SKM-1 treated with dmso at 0.1 percent for 144 hours (cell line): ENCODE data around the gene NKAIN4.

Source experiments
- DNase-seq: peaks from one replicate; lab custom pipeline; 2025; ENCODE audit not compliant: unreplicated experiment; lab: John Stamatoyannopoulos, UW

Gene NKAIN4

DNA sequence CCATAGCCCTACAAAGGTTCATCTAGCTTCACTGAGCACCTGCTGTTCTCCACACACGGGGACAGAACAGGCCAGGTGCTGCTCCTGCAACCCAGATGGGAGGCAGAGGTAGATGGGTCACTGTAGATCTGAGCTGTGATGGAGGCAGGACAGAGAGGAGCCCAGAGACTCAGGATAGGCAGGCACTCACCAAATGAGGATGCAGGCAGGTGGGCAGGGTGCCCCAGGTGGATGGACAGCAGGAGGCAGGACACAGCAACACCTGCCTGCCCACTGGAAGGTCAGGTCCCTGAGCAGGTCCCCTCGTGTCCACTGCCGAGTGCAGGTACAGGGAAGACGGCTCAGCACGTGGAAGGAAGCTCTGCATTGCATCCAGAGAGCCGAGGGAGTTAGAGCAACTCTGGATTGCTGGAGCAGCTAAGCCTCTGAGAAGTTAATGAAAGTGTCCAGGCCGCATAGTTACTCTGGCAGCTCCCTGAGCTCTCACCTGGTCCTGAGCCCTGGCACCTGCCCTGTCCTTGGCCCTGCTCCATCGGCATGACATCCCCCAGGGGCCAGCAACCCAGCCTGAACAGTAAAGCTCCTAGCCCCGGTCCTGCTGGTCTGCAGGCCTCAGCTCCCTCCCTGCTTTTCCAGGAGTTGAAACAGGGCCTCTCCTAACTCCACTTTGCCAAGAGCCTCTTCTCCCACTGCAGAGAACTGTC lies 33.4 kb downstream of the NKAIN4 start:
- DNase-seq = no peak

DNA sequence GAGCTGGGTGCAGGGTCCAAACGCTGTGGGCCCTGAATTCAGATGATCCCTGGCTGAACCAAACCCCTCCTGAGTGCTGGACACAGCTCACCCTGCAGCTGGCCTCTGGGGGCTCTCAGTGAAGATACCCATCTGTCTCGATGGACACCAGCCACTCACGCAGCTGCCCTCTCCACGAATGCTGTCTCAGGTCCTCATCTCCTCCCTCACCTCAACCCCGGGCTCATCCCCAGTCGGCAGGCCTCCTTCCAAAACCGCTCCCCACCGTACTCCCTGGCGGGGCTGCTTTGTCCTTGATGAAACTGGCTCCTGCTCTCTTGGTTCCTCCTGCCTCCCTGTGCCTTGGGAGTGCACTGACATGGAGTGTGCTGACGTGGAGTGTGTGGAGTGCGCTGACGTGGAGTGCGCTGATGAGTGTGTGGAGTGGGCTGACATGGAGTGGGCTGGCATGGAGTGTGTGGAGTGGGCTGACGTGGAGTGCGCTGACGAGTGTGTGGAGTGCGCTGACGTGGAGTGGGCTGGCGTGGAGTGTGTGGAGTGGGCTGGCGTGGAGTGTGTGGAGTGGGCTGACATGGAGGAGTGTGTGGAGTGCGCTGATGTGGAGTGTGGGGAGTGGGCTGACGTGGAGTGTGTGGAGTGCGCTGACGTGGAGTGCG lies 34.3 kb downstream of the NKAIN4 start:
- DNase-seq = no peak

- DNase-seq = no peak
Measured at GRCh38 chr20:63219447-63219821, 34.8 kb downstream of the NKAIN4 start.

DNA sequence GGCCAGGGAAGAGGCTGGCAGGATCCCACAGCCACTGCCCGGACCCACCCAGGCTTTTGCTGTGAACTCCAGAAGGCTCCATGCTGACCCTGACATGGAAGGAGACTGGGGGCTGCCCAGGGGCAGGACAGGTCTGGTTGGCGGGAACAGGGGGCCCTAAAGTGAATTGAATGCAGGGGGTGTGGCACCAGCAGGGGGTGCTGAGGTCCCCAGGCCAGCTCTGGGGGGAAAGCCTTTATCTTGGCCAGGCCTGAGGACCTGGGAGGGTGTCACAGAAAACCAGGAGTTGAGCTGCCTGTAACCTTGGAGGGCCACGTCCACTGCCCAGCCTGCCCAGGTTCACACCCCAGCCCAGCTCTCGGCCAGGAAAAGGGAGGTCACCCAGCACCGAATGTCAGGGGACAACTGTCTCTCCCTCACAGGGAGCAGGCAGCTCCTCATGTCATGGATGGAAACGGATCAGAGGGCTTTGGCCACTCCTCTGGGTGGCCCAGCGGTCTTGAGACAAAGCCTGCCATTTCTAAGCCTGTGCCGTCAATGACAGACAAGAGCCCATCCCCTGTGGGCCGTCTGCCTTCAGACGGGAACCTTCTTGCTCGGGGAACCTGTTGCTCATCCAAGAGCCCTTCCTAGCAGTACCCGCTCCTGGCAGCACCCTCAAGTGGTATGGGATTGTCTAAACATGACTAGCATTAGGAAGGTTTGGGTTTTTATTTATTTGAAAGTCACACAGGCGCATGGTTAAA lies 35.4 kb downstream of the NKAIN4 start:
- DNase-seq = no peak

DNA sequence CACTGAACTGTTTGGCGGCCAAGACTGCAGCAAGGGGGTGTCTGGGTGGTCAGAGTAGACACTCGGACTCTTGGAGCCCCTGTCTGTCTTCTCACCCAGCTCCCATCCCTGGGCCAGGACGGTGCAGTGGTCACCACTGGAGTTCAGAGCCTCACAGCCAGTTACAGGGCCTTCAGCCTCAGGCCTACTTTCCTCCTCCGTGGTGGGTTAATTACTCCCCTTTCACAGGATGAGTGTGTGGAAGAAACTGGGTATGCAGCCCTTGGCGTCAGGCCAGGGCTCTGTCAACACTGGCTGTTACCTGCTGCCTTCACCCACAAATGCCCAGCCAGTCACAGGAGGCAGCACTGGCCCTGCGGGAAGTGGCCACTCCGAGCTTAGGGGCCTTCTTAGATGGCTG lies 36.6 kb downstream of the NKAIN4 start:
- DNase-seq = no peak

DNA sequence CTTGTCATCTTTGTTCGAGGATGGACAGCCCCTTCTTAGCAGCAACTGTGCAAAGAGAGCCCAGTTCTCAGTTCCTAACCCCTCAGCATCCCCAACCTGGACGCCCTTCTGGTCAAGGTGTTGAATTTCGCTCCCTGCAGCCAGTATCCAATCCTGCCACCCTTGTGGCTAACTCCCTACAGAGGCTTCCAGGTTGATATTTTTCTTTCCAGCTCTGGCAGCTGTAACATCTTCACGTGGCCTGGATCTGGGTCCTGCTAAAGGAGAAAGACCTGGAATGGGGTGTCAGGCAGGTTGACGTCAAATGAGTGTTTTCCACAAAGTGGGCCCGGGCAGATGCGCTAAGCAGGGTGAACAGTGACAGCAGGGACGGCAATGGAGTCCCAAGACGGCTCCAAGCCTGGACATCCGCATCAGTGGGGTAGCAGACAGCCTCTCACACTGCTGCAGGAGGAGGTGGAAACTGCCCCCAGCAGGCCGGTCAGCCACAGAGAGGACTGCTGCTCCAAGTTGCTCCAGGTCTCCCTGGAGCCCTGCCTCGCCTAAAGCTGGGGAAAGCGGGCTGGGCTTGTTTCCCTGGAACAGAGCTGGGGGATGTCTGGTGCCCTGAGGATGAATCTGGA lies 37.3 kb downstream of the NKAIN4 start:
- DNase-seq = no peak

- peak; percentile 87 for DNase-seq
Measured at GRCh38 chr20:63216041-63216848, 38.0 kb downstream of the NKAIN4 start, which contains the start of gene YTHDF1. Gene YTHDF1, minus strand, starts transcription at chr20:63216131. Its CDS starts 239 bp downstream, at chr20:63215892.

DNA sequence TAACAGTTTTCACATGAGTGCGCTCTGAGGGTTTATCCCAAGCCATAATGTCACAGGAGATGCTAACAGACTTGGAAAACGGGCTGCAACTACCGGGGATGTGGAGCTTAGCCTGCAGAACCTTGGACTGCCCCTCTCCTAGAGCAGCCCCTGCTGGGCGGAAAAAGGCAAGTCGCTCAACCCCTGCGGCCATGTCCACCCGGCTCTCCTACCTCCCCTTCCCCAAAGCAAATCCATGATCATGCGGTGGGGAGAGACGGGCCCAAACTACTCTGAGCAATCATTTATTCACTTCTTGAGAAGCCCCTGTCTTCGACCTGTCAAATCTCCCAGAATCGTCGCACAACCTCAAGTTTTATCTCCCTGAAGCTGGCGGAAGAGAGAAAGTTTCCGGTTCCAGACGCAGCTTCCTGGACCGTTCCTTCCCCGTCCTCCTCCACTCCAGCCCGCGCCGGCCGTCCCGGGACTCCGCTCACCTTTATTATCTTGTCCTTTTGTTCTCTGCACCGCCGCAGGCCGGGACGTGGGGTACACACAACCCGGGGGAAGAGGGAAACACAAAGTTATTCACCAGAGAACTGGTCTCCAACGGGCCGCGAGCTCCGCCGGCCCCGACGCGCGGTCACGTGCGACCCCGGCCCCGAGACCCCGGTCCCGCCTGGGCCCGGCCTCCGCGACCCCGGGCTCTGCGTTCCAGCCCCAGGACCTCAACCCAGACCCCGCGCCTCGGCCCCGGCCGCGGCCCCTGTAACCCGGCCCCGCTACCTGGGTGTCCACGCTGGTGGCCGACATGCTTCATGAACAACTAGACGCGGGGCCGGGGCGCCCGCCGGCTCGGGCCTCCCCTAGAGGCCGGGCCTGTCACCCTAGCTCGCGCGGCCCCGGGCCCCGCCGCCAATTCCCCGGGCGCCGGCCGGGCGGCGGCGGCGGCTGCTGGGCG lies 38.9 kb downstream of the NKAIN4 start:
- DNase-seq = no peak

- no peak for DNase-seq
Measured at GRCh38 chr20:63214514-63214913, 39.7 kb downstream of the NKAIN4 start.

GRCh38 chr20:63212792-63213191 lies 41.5 kb downstream of the NKAIN4 start:
- no peak for DNase-seq

- no peak for DNase-seq
Measured at GRCh38 chr20:63212393-63212730, 41.9 kb downstream of the NKAIN4 start.

DNA sequence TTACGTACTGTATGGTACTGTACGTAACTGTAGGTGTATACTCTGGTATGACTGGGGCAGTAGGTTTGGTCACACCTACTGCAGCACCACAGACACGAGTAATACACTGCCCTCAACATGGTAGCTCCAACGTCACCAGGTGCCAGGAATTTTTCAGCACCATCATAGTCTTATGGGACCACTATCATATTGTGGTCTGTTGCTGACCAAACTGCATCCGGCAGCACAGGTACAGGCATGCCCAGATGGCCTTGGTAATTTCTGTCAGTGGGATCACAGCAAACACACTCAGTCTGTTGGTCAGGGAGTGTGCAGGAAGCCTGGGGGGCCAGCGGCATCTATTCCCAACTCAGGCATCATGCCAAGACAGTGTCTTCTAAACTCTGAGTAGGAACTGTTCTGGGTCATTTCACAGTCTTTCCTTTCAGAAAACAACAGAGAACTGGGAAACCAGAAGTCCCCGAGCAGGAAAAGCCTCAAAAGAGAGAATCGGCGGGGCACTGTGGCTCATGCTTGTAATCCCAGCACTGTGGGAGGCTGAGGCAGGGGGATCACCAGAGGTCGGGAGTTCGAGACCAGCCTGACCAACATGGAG lies 44.2 kb downstream of the NKAIN4 start:
- no peak for DNase-seq

DNA sequence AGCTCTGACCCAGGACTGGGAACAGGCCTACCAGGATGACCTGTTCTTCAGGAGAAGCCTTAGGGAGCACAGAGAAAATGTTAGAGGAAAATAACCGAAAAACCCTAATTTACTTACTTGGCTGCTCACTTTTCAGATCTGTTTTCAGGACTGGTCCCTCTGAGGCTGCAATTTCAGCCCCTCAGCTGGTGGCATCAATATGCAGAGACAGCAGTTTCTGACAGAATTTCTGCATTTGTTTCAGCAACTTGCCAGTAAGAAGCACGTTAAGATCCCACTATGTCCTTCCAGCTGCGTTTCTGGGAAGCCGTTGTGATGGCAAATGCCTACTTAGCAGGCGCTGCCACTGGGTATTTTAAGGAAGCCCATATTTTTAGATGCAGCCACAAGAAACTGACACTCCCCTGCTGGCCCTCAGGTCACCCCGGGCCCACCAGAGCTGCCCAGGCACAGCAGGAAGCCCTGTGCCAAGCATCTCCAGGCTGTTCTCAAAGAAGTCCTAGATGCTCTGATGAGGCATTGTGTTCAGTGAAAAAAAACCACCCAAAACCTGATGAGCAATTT lies 45.8 kb downstream of the NKAIN4 start:
- DNase-seq = no peak

GRCh38 chr20:63206878-63207277 lies 47.4 kb downstream of the NKAIN4 start:
- DNase-seq = no peak

DNA sequence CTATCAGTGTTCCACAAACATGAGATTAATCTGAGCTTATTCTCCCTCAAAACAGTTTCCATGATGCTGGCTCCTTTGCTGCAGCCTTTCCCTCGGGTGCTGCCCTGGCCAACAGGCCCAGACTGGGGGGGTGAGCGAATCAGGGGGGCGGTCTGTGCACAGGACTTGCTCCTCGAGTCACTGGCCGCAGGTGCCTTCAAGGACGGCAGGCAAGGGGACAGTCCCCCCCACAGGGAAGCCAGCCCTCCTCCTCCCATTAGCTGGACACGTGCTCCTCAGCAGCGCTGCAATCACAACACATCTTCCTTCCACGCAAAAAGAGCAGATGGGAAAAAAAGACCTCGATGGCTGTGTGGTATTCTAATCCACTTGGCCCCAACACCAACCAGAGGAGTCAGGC lies 48.4 kb downstream of the NKAIN4 start:
- DNase-seq = no peak

GRCh38 chr20:63204362-63204761 lies 49.9 kb downstream of the NKAIN4 start:
- no peak for DNase-seq

DNA sequence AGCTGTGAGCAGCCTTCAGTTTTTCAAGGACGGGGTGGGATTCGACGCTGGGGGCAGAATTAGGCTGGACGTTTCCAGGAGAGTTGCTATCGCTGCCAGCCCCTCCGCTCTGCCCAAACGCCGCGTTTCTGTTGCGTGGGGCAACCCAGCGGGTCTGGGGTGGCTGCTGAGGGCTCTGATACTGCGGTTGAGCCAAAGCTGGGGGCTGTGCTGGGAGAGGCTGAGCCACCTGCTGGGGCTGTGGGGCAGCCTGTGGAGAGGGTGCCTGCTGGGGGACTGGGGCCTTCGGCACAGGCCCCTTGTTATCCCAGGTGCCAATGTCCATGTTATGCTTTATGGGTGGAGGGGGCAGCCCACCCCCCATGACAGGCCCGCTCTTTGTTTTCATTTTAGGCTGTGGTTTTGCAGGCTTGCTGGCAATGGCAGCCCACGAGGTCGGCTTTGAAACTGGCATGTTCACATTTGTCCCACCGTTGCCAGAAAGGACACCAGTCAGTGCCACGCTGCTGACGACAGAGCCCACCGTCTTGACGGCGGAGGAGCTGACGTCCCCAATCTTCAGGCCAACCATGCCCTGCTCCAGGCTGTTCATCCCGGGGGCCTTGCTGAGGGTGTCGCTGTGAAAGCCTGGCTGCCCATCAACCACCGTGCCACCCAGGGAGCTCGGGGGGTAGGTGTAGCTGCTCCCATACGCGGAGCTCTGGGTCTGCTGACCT lies 51.3 kb downstream of the NKAIN4 start:
- no peak for DNase-seq

DNA sequence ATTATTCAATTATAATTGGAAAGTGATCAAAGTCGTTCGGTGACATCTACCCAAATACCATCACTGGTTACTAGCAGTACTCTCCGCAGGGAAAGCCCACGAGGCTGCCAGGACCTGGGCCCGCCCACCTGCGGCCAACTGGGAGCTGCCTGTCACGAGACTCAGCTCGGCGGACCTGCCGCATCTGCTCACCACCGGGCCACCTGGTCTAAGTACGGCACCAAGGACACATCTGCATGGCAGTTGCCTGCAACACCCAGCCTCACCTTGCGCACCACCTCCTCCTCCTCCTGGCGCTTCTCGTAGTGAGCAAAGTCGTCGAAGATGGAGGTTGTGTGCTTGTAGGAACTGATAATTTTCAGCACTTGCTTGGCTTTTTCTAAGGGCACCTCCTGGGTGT lies 52.2 kb downstream of the NKAIN4 start:
- no peak for DNase-seq

DNA sequence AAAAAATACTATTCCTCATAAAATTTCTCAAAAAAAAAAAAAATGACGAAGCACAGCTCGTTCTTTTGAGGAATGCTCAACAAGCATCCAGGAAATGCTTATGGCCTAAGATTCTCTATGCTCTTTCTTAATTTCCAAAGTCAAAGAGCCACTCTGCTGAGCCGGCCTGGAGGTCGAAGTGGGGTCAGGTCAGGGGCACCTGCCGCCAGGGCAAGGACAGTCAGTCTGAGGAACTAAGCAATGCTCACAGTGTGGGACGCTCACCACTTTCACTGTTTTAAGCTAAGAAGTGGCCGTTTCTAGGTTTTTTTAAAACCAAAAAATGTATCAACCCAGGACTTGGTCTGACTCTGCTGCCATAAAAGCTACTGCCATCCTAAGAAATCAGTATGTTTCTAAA lies 55.7 kb downstream of the NKAIN4 start:
- DNase-seq = no peak
